MCF 10A (cell line): ENCODE measurements around the gene ACTN4. TPM values are rescaled to one million over a fixed set of nuclear protein-coding genes. Genes with fewer than 3 reads are reported as not detected.

ENCODE experiments used
- BruUV-seq: library from RNA; stranded (reverse); fragments of 400-500 nt; replicated peaks from 2 replicates; lab custom pipeline; 2021; lab: Mats Ljungman, UMichigan
- CTCF ChIA-PET: fragments of 300-600 bp; sonication (Branson Sonifier 250); formaldehyde crosslinking; extraction: SDS; loops from one replicate; lab custom pipeline; 2021; ENCODE audit warnings: antibody characterized with exemption, inconsistent platforms; lab: Yijun Ruan, JAX
- POLR2A ChIA-PET: fragments of 300-600, 350-650 bp; sonication (Branson Sonifier 250); formaldehyde crosslinking; extraction: SDS; loops from one replicate; lab custom pipeline; 2020; ENCODE audit warnings: antibody characterized with exemption, inconsistent platforms; lab: Yijun Ruan, JAX
- DNase-seq: peaks from one replicate; pipeline ENCODE4 v3.0.0-alpha.2; 2018; ENCODE audit not compliant: unreplicated experiment
- H3K27ac Mint-ChIP-seq: one replicate; pipeline ENCODE4 v1.8.0; 2022; ENCODE audit warnings: mild to moderate bottlenecking, low read depth, mixed read lengths; ENCODE audit not compliant: unreplicated experiment
- H3K27me3 Mint-ChIP-seq: one replicate; pipeline ENCODE4 v1.8.0; 2022; ENCODE audit warnings: mixed read lengths; ENCODE audit not compliant: insufficient read depth, unreplicated experiment
- H3K36me3 Mint-ChIP-seq: one replicate; pipeline ENCODE4 v1.8.0; 2022; ENCODE audit warnings: mild to moderate bottlenecking, moderate library complexity, mixed read lengths; ENCODE audit not compliant: insufficient read depth, unreplicated experiment
- H3K4me1 Mint-ChIP-seq: one replicate; pipeline ENCODE4 v1.8.0; 2022; ENCODE audit warnings: mixed read lengths; ENCODE audit not compliant: insufficient read depth, unreplicated experiment
- H3K4me3 Mint-ChIP-seq: one replicate; pipeline ENCODE4 v1.8.0; 2022; ENCODE audit warnings: mild to moderate bottlenecking, moderate library complexity, mixed read lengths; ENCODE audit not compliant: unreplicated experiment
- H3K9me3 Mint-ChIP-seq: one replicate; pipeline ENCODE4 v1.8.0; 2022; ENCODE audit warnings: mixed read lengths; ENCODE audit not compliant: unreplicated experiment
- intact Hi-C: fragments of 100-400 bp; cut with micrococcal nuclease; formaldehyde crosslinking; loops from 2 replicates; pipeline ENCODE4 v1.14.1; 2022
- total RNA-seq: library from RNA; stranded (reverse); gene quantifications from 2 replicates; pipeline ENCODE4 v1.2.3, GENCODE V29; 2022
- TF ChIP-seq, protein P1 (sequence below): fragments of 200-600 bp; IDR thresholded peaks from one replicate; pipeline ENCODE4 v1.8.0; 2022; ENCODE audit warnings: antibody characterized with exemption, mild to moderate bottlenecking; ENCODE audit not compliant: unreplicated experiment

The ACTN4 gene
- total RNA-seq, 1 experiment from 2014 or later: 300 TPM

DNA sequence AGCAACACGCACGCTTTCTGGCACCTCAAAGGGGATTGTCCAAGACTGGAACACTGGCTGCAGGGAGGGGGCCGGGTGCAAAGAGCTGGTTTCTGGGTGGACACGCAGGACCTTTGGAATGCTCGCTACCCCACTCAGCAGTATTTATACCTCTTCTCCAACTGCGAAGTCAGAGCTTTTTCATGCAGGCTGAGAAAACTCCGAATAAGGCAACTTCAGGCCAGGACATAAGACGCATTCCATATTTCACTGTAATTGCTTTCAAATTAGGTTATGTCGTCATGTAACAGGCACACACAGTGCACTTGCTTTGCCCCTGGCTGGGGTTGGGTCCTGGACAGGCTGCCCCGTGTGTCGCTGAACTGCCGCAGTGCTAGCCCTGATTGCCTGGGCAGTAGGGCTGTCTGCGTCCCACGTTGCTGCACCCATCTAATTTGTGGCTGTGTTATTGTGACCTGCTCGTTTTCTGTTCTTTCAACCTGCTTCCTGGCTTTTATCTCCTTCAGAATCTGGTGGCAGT lies 44.5 kb downstream of the ACTN4 start:
- no TSS peak for BruUV-seq
- intact Hi-C loops: loop anchor here (2.0 kb wide), 1 partner anchor 35 kb away; no protein-coding TSS in a partner anchor
- no peaks in the 10 kb centered on the region for H3K9me3 Mint-ChIP-seq
- ChIA-PET CTCF (interaction anchor here (0.5 to 2.9 kb wide), 4 partner anchors 43 to 109 kb away, joined by 3 to 9 read pairs (median 3); no protein-coding TSS in a partner anchor), POLR2A (interaction anchor here (0.6 to 15.0 kb wide), 13 partner anchors 8 to 420 kb away, joined by 3 to 521 read pairs (median 6); partner anchors contain the start of gene ACTN4)
- H3K4me3 Mint-ChIP-seq: peak overlapping the region; percentile 47
- no peaks in the 10 kb centered on the region for H3K27me3 Mint-ChIP-seq
- TF ChIP-seq, protein P1, sequence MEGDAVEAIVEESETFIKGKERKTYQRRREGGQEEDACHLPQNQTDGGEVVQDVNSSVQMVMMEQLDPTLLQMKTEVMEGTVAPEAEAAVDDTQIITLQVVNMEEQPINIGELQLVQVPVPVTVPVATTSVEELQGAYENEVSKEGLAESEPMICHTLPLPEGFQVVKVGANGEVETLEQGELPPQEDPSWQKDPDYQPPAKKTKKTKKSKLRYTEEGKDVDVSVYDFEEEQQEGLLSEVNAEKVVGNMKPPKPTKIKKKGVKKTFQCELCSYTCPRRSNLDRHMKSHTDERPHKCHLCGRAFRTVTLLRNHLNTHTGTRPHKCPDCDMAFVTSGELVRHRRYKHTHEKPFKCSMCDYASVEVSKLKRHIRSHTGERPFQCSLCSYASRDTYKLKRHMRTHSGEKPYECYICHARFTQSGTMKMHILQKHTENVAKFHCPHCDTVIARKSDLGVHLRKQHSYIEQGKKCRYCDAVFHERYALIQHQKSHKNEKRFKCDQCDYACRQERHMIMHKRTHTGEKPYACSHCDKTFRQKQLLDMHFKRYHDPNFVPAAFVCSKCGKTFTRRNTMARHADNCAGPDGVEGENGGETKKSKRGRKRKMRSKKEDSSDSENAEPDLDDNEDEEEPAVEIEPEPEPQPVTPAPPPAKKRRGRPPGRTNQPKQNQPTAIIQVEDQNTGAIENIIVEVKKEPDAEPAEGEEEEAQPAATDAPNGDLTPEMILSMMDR: no peak
- H3K36me3 Mint-ChIP-seq: peaks cover 32% of the 10 kb centered on the region
- H3K4me1 Mint-ChIP-seq: peaks cover 55% of the 10 kb centered on the region
- peak; percentile 88 for DNase-seq
- H3K27ac Mint-ChIP-seq: peak overlapping the region; percentile 98

DNA sequence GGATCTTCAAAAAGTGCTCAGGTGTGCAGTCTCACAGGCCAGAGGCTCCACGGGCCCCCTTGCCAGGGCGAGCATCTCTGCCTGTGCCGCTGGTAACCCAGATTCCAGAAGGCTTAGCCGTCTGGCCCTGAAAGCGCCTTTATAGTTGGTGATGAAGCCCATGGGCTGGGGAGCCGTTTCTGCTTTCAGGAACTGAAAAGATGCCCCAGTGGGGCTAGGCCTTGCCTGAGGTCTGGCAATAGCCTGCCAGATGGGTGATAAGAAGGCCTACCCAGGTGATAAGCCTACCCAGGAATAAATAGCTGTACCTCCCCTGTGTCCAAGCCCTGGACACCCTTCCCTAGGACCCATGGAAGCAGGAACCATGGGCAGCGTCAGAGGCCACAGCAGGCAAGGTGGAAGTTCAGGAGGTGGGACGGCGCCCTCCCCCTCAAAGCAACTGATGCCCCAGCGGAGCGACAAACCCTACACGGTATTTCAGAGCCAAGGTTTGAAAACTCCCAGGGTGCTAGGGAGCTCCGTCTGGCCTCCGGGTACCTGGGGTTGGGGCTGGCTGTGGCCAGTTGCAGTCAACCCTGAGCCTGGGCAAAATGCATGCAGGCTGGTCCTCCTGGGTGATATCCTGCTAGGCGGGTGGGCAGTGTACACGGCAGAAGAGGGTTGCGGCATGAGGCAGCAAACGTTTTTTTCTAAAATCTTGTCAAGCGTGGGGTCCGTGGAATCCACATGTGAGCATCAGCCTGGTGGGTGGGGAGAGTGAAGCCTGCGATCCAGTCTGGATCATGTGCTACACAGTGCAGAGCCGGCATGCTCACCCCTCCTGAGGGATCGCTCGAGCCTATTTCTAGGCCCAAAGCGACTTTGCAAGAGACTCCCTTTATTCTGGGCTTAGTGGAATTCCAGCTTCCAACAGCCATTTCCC lies 45.3 kb downstream of the ACTN4 start:
- H3K27me3 Mint-ChIP-seq: no peaks in the 10 kb centered on the region
- CTCF ChIA-PET: interaction anchor here (0.5 to 1.3 kb wide), 3 partner anchors 44 to 101 kb away, joined by 3 to 4 read pairs (median 3); no protein-coding TSS in a partner anchor
- DNase-seq: no peak
- no peaks in the 10 kb centered on the region for H3K9me3 Mint-ChIP-seq
- TSS peak; percentile 89 for BruUV-seq
- H3K4me3 Mint-ChIP-seq: no peak overlapping the region
- H3K36me3 Mint-ChIP-seq: peaks cover 35% of the 10 kb centered on the region
- H3K27ac Mint-ChIP-seq: peak overlapping the region; percentile 98
- TF ChIP-seq, protein P1: no peak
- intact Hi-C loops: loop anchor here (2.0 kb wide), 1 partner anchor 36 kb away; no protein-coding TSS in a partner anchor
- POLR2A ChIA-PET: interaction anchor here (0.5 to 15.0 kb wide), 14 partner anchors 8 to 420 kb away, joined by 3 to 521 read pairs (median 4); partner anchors contain the start of gene ACTN4
- H3K4me1 Mint-ChIP-seq: peaks cover 49% of the 10 kb centered on the region

DNA sequence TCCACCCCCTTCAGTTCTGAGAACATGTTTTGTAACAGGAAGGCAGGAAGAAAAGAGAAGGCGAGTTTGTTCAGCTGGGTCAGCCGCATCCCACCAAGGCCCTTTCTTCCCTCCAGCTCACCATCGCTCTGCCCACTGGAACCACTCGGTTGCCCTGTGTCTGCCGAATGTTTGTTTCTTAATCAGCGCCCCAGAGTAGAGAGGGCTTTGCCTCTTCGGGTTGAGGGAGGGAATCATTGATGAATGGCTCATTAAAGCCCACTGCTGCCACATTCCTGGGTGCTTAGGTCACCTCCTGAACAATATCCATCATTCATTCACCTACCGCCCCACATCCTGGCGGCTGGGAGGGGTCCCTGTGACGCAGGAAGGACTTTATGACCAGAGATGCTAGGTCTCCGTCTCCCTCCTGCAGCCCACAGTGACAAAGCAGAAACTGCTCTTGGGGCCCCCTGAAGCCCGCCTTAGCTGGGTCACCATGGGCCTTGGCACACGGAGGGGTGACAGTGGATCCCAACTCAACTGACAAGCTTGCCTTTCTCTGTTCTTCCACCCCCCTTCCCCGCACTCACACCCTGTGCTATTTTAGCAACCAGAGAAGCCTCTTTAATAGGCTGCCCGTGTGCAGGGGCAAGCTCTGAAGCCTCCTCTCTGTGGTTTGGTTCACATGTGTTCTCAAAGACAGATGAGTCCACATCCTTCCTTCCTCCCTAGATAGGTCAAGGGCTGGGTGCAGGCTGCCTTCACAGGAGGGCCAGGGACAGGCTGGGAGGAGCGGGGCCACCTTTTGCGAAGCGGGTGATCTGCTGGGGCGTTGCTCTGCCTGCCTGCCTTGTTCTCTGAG lies 46.2 kb downstream of the ACTN4 start:
- TF ChIP-seq, protein P1: no peak
- Mint-ChIP-seq H3K4me3 (no peak overlapping the region), H3K27me3 (no peaks in the 10 kb centered on the region), H3K27ac (peak overlapping the region; percentile 98), H3K4me1 (peaks cover 53% of the 10 kb centered on the region), H3K36me3 (peaks cover 44% of the 10 kb centered on the region), H3K9me3 (no peaks in the 10 kb centered on the region)
- no TSS peak for BruUV-seq
- ChIA-PET POLR2A (interaction anchor here (0.5 to 15.0 kb wide), 6 partner anchors 8 to 38 kb away, joined by 3 to 521 read pairs (median 4); partner anchors contain the start of gene ACTN4), CTCF (interaction anchor here (0.5 to 1.0 kb wide), 2 partner anchors 57 to 102 kb away, joined by 3 to 4 read pairs; no protein-coding TSS in a partner anchor)
- peak; percentile 59 for DNase-seq
- intact Hi-C loops: loop anchor here (2.0 kb wide), 1 partner anchor 37 kb away; no protein-coding TSS in a partner anchor
